Stimulated activated CD8-positive, alpha-beta memory T cell treated with anti-CD3 and anti-CD28 coated beads, Interleukin-2, amount 100 ng/mL, for 48 hours (primary cell): ENCODE data around the gene CSNK2B.

Experiments used
- DNase-seq, 2 donors: peaks; one replicate each; pipeline ENCODE4 v3.0.0-alpha.2; 2020; ENCODE audit warnings: low read depth in 2 of 2

CSNK2B gene

DNA sequence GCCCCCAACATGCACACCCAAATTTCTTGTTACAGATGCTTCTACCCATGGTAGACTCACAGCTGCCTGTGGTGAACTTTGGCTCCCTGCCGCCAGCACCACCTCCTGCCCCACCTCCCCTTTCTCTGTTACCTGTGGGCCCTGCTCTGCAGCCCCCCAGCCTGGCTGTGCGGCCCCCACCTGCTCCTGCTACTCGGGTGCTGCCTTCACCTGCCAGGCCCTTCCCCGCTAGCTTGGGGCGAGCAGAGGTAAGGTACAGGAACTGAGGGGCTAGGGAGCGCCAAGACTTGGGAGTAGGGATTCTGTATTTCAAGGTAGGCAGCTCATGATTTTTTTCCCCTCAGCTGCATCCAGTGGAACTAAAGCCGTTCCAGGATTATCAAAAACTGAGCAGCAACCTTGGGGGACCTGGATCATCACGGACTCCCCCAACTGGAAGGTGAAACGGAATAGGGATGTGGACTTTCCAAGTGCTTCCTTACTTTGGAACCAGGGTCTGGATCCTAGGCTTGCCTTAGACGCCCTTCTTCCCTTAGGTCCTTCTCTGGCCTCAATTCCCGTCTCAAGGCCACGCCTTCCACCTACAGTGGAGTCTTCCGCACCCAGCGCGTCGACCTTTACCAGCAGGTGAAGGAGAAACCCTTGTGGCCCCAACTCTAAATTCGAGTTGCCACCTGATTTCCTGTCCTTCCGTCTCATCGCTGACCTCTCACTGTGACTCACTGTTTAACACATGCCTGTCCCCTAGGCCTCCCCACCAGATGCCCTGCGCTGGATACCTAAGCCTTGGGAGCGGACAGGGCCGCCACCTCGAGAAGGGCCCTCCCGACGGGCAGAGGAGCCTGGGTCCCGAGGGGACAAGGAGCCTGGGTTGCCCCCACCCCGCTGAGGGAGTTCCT is 28.9 kb upstream of the CSNK2B start:
- no peak for DNase-seq

- DNase-seq, result no peak
These were observed 26.8 kb upstream of the CSNK2B start for GRCh38 chr6:31639043-31639442.

- DNase-seq, result no peak
These were observed 26.4 kb upstream of the CSNK2B start for GRCh38 chr6:31639449-31639861.

GRCh38 chr6:31640612-31641011 is 25.3 kb upstream of the CSNK2B start:
- no peak for DNase-seq

DNA sequence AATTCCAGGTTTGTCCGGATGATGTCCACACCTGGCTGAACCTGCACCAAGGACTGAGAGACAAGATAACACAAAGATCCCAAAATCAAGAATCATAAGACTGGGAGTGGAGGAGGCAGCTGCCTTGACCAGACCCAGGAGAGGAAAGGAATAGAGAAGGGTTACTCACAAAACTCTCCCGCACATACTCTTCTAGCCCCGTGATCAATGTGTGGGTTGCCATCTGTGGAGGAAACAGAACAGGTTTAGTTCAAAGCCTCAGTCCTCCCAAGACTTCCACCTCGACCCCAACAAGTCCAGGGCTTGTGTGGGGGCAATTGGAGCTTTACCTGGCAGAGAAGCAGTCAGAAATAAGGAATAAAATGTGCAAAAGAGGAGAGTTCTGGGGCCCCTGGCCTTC is 24.5 kb upstream of the CSNK2B start:
- no peak for DNase-seq

GRCh38 chr6:31642798-31643570 is 22.9 kb upstream of the CSNK2B start:
- DNase-seq, result no peak

DNA sequence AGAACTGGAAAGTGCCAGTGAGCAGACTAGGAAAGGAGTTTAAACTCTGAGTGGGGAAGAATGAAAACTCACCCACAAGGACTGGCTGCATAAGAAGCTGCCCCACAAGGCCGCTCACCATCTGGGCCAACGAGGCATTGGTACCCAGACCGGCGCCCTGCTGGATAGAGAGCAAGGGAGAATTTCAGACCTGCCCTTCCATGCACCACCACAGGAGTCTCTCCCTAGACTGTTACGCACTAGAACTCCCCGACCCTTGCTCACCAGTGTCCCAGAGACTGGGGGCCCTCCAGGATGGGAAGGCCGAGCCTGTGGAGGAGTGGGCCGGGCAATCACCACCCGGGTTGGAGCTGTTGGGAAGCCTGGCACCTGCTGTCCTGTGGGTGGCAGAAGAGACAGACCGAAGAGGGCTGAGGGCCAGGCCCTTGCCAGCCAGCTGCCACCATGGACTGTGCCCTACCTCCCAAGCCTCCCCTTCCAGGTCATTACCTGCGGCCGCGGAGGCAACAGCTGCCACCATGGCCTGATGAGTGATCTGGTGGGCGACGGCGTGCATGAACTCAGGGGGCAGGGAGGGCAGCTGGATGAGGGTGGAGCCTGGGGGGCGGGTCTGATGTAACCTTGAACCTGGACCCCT is 21.9 kb upstream of the CSNK2B start:
- no peak for DNase-seq

DNA sequence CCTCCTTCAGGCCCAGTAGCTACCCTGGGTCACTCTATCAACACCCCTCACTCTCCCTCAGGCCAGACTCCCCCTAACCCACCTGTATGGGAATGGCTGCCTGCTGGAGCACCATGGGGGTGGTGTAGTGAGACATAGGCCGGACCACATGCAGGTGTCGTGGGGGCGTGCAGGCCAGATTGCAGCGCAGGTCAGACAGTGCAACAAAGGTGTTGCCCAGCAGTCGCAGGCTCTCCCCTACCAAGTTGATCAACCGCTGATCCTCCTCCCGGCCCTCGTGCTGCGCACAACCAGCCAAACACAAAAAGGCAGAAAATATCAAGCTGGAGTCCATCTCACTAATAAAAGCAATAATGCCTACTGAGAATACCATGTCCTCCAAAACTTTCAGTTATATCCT is 20.6 kb upstream of the CSNK2B start:
- no peak for DNase-seq

DNA sequence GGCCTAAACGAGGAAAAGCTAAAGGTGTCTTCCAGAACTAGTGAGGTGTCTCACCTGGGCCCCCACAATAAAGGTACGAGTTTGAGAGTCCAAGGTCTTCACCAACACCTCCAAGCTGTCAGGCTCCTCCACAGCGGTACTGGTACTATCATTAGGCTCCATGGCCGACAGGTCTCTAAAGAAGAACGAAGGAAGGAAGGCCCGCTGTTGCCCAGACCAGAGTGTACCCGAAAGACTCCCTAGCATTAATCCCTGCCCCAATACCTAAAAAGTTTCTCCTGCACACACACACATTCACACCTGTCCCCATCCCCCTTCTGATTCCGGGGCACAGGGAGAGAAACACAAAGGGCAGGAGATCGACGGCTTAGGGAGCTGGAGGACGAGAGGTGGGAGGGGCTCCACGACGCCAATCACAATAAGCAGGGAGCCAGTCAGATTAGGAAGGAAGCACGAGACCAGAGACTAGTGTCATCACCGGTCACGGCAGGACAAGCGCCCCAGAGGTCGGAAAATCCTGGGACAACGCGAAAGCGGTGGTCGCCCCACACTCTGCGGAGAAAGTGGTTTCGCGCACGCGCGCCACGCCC is 14.2 kb upstream of the CSNK2B start:
- no peak for DNase-seq

DNA sequence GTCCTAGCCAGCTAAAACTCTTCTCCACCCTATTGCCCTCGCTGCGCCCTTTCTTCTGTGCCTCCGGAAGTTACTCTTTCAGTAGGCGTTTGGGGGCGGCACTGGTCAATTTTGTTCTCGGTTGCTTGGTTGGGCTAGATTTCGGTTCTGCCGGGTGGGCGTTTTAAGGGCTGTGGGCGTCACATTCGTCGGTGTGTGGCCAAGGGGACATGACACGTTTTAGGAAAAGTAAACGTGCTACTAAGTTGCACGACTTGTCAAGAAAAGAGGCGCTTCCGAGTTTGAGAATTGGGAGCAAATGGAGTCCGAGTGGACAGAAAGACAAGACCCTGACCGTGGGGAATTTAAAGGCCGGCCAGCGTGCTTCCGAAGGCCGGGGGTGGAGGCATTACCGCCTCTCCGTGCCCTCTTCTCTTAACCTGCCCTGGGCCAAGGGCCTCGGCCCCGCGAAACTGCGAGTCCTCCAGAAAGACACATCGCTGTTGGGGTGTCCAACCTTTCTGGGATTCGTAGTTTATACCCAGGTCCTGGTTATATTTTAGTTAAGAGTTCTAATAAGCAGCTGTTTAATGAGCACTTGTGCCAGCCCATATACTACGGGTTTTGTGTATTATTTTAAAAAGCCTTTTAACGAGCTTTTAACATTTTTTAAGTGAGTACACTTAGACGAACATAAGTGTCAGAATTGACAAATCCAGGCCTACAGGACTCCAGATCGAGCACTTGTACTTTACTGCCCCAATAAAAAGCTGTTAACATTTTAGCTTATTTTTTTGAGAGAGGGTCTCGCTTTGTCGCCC is 12.8 kb upstream of the CSNK2B start:
- peak; percentile 76 to 82 for DNase-seq

- no peak for DNase-seq
These were observed 11.1 kb upstream of the CSNK2B start for GRCh38 chr6:31654574-31655348.

- DNase-seq, result no peak
These were observed 10.3 kb upstream of the CSNK2B start, which contains the start of gene APOM for GRCh38 chr6:31655349-31656237. TSS of gene APOM (plus strand) at chr6:31655894. CDS start at chr6:31655967, 73 bp downstream.

DNA sequence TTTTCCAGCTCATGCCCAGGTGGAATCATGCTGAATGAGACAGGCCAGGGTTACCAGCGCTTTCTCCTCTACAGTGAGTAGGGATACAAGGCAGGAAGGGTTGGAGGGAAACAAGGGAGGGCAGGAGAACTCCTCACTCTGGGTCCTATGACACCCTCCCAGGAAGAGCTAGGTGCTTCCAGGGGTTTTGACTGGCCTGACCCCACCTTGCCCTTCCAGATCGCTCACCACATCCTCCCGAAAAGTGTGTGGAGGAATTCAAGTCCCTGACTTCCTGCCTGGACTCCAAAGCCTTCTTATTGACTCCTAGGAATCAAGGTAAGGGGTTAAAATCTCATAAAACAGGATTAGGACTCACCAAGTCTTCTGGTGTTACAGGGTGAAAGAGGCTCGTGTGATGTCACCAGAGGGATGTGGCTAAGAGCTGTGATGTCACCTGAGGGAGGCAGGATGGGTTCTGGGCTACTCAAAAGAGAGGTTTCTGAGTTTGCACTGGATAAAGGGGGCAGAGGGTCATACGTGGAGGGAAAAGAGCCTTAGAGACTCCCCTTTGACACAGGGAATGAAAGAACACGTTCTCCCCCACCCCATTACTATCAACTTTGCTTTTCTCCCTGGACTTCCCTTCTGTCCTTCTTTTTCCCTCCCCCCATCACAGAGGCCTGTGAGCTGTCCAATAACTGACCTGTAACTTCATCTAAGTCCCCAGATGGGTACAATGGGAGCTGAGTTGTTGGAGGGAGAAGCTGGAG is 8.3 kb upstream of the CSNK2B start:
- DNase-seq, result no peak

DNA sequence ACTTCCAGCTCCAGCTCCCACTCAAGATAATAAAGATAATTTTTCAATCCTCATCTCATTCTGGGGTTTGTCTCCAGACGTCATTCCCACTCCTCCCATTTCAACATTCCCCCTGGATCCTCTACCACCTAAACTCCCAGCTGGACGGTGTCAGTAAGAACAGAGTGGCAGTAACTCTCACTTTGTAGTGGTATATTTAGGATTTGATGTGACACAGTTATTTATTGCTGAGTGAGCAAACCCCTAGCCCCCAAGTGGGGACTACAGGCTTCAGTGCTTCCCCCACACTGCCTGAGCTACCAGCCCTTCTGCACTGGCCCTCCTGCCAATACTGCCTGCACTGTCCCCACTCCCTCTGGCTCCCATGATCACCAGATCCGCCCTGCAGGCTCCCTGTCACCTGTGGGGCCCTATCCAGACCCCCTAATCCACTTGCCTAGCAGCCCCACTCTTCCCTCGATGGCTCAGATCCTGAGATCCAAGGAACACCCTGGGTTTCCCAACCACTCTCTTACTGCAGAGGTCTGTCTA is 7.7 kb upstream of the CSNK2B start:
- DNase-seq, result no peak

DNA sequence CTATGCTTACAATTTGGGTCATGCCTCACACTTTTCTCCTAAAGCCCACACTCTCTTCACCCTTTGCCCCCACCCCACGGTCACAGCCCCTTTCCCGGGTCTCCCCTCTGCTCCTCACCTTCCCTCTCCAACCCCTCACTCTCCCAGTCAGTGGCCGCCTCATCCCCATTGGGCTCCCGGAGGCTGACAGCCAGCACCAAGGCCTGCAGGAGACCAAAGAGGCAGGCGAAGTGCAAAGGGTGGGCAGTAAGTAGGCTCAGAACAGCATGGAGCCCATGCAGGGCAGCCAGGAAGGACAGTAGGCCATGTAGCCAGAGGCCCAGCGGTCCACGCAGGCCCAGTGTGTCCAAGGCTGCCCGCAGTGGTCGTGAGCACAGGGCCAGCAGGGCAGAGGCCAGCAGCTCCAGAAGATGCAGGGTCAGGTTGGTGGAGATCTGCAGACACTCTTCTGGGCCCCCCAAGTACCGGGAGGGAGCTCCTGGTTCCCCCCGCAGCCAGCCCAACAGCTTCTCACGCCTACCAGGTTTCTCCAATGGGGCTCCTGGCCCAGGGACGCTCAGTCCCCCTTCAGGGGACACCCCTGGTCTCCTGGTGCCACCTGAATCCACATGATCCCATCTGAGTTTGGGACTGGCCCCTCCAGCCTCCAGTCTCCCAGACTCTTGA is 6.8 kb upstream of the CSNK2B start:
- DNase-seq, result no peak

GRCh38 chr6:31659649-31660380 is 6.1 kb upstream of the CSNK2B start:
- peak in 1 of 2 donors; percentile 23 for DNase-seq
